PC-9 (cell line): Measurements from ENCODE around the gene OR5K3. TPM values are rescaled to one million over a fixed set of nuclear protein-coding genes. Genes with fewer than 3 reads are reported as not detected.
A peak's percentile ranks its signal among the peaks of the same experiment; 100 is the strongest.

Experiments used
- BruUV-seq: library from RNA; stranded (reverse); fragments of 400-500 nt; replicated peaks from 2 replicates; lab custom pipeline; 2021; lab: Mats Ljungman, UMichigan
- CTCF ChIA-PET: fragments of 300-600 bp; sonication (Branson Sonifier 250); formaldehyde crosslinking; loops from one replicate; lab custom pipeline; 2022; ENCODE audit warnings: antibody characterized with exemption; lab: Charles Lee
- POLR2A ChIA-PET: fragments of 300-600 bp; sonication (Branson Sonifier 250); formaldehyde crosslinking; loops from one replicate; lab custom pipeline; 2022; ENCODE audit warnings: antibody characterized with exemption; ENCODE audit not compliant: unreplicated experiment; lab: Charles Lee
- DNase-seq, 2 experiments: peaks; one replicate each; pipeline versions ENCODE4 v3.0.0 to v3.0.0-alpha.2; 2015 to 2022; ENCODE audit warnings: mixed read lengths in 1 of 2
- H2AFZ ChIP-seq: fragments of 200-600 bp; sonication (generic); 2 replicates; pipeline ENCODE4 v1.8.1; 2017; ENCODE audit warnings: antibody characterized with exemption
- H3F3A ChIP-seq: fragments of 200-600 bp; sonication (generic); 2 replicates; pipeline ENCODE4 v1.8.1; 2017; ENCODE audit warnings: antibody characterized with exemption, mild to moderate bottlenecking, low read depth; ENCODE audit not compliant: insufficient read depth
- H3K27ac ChIP-seq: fragments of 200-600 bp; sonication (generic); 2 replicates; pipeline ENCODE4 v1.6.1; 2016; ENCODE audit warnings: mixed run types
- H3K27me3 ChIP-seq: fragments of 200-600 bp; sonication (generic); 2 replicates; pipeline ENCODE4 v1.6.1; 2016; ENCODE audit warnings: low read depth, mixed run types; ENCODE audit not compliant: insufficient read depth
- H3K36me3 ChIP-seq: fragments of 200-600 bp; sonication (generic); 2 replicates; pipeline ENCODE4 v1.6.1; 2016; ENCODE audit warnings: low read depth, mixed run types
- H3K4me1 ChIP-seq: fragments of 200-600 bp; sonication (generic); replicated peaks from 2 replicates; pipeline ENCODE4 v1.6.1; 2016; ENCODE audit warnings: mixed run types; ENCODE audit not compliant: insufficient read depth
- H3K4me2 ChIP-seq: fragments of 200-600 bp; sonication (generic); 2 replicates; pipeline ENCODE4 v1.6.1; 2017; ENCODE audit warnings: mixed run types
- H3K4me3 ChIP-seq: fragments of 200-600 bp; sonication (generic); 2 replicates; pipeline ENCODE4 v1.6.1; 2016; ENCODE audit warnings: mixed run types
- H3K79me2 ChIP-seq: fragments of 200-600 bp; sonication (generic); 2 replicates; pipeline ENCODE4 v1.6.1; 2017; ENCODE audit warnings: low read depth, mixed run types
- H3K9me2 ChIP-seq: fragments of 200-600 bp; sonication (generic); 2 replicates; pipeline ENCODE4 v1.8.1; 2017; ENCODE audit warnings: mild to moderate bottlenecking; ENCODE audit not compliant: insufficient read depth
- H3K9me3 ChIP-seq: fragments of 200-600 bp; sonication (generic); 2 replicates; pipeline ENCODE4 v1.8.1; 2016; ENCODE audit warnings: low read depth; ENCODE audit not compliant: insufficient read depth
- H4K20me1 ChIP-seq: fragments of 200-600 bp; sonication (generic); 2 replicates; pipeline ENCODE4 v1.8.1; 2017; ENCODE audit not compliant: insufficient read depth
- EZH2 ChIP-seq: fragments of 200-600 bp; sonication (generic); IDR thresholded peaks from 2 replicates; pipeline ENCODE4 v1.8.0; 2017; ENCODE audit warnings: antibody characterized with exemption, low read depth
- intact Hi-C: fragments of 100-400 bp; cut with micrococcal nuclease; formaldehyde crosslinking; loops from one replicate; pipeline ENCODE4 v1.10.0; 2022; ENCODE audit not compliant: unreplicated experiment
- total RNA-seq: library from RNA; stranded (reverse); gene quantifications from 2 replicates; pipeline ENCODE4 v1.2.3, GENCODE V29; 2021
- TF ChIP-seq, protein P1 (sequence below): fragments of 200-600 bp; sonication (generic); conservative IDR thresholded peaks from 2 replicates; pipeline ENCODE4 v1.6.1; 2017; ENCODE audit warnings: mixed run types, antibody characterized with exemption, mild to moderate bottlenecking, moderate library complexity

The OR5K3 gene
- total RNA-seq, 1 experiment from 2014 or later, result not detected

DNA sequence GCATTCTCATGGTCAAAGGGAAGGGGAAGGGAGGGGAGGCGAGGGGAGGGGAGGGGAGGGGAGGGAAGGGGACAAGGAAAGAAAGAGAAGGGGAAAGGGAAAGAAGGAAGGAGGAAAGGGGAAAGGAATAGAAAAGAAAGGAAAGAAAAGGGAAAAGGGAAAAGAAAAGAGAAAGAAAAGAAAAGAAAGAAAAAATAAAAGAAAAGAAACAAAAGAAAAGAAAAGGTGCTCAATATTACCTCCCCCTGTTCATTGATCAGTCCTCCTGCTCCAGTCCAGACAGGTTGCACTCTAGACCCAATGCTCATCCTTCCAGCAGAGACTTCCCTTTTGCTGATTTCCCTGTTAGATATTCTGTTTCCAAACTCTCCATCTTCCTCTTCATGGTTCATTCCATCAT is 18.0 kb upstream of the OR5K3 start:
- ChIA-PET POLR2A (no interaction called here), CTCF (interaction anchor here (0.7 kb wide), 1 partner anchor 622 kb away, joined by 5 read pairs; no protein-coding TSS in a partner anchor)
- no peak for TF ChIP-seq EZH2
- TF ChIP-seq, protein P1, sequence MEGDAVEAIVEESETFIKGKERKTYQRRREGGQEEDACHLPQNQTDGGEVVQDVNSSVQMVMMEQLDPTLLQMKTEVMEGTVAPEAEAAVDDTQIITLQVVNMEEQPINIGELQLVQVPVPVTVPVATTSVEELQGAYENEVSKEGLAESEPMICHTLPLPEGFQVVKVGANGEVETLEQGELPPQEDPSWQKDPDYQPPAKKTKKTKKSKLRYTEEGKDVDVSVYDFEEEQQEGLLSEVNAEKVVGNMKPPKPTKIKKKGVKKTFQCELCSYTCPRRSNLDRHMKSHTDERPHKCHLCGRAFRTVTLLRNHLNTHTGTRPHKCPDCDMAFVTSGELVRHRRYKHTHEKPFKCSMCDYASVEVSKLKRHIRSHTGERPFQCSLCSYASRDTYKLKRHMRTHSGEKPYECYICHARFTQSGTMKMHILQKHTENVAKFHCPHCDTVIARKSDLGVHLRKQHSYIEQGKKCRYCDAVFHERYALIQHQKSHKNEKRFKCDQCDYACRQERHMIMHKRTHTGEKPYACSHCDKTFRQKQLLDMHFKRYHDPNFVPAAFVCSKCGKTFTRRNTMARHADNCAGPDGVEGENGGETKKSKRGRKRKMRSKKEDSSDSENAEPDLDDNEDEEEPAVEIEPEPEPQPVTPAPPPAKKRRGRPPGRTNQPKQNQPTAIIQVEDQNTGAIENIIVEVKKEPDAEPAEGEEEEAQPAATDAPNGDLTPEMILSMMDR, result no peak
- Histone ChIP-seq H3K4me1 (no peaks in the 10 kb centered on the region), H3K27me3 (no peaks in the 10 kb centered on the region), H3K79me2 (no peaks in the 10 kb centered on the region), H2AFZ (no peak overlapping the region), H4K20me1 (no peaks in the 10 kb centered on the region), H3K36me3 (no peaks in the 10 kb centered on the region), H3K9me2 (no peaks in the 10 kb centered on the region), H3K9me3 (no peaks in the 10 kb centered on the region), H3K4me2 (no peak overlapping the region), H3F3A (no peaks in the 10 kb centered on the region), H3K27ac (no peak overlapping the region), H3K4me3 (no peak overlapping the region)
- BruUV-seq, result no TSS peak
- intact Hi-C loops, result no loop called here
- DNase-seq, result no peak

DNA sequence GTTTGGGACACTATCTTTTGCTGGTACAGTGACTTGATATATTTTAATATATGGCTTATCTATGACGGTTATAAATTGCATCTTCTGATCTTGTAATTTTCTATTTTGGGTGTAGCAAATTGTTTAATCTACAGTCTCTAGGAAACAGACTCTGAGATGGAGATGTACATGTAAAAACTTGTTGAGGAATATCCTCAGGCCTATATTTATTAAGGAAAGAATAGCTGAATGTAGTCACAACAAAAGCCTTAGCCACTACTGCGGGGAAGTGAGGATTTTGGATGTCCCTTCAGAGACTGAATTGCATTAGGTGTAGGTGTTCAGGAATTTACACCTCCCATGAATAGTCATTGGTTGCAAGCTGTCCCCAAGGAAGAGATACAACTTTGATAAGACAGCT is 13.8 kb upstream of the OR5K3 start:
- no peak for DNase-seq
- no peaks in the 10 kb centered on the region for H3K9me3 ChIP-seq
- ChIA-PET CTCF (interaction anchor here (0.6 kb wide), 1 partner anchor 657 kb away, joined by 3 read pairs; no protein-coding TSS in a partner anchor), POLR2A (no interaction called here)
- no peaks in the 10 kb centered on the region for H3K27me3 ChIP-seq
- no peaks in the 10 kb centered on the region for H4K20me1 ChIP-seq
- intact Hi-C loops, result no loop called here
- no peaks in the 10 kb centered on the region for H3K9me2 ChIP-seq
- no peak overlapping the region for H3K4me2 ChIP-seq
- H3K4me3 ChIP-seq, result no peak overlapping the region
- TF ChIP-seq, protein P1, result no peak
- TF ChIP-seq EZH2, result no peak
- BruUV-seq, result no TSS peak
- H3K4me1 ChIP-seq, result no peaks in the 10 kb centered on the region
- H3K79me2 ChIP-seq, result no peaks in the 10 kb centered on the region
- no peaks in the 10 kb centered on the region for H3F3A ChIP-seq
- H3K36me3 ChIP-seq, result no peaks in the 10 kb centered on the region
- no peak overlapping the region for H2AFZ ChIP-seq
- H3K27ac ChIP-seq, result no peak overlapping the region

DNA sequence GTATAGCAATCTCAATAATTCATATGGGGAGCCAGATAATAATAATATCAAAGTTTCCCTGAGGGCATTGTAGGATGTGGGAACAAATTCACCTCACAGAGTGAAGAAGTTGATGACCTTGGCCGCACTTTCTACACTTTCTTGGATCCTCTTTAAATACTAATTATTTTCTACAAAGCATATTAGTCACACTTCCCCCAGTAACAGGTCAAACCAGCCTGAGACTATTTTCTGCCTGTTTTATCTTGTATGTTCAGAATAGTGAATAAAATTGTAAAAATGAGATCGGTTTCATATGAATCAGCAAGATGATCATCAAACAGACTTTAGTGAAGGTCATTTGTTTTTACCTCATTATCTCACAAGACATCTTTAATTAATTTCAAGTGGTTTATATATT is 2.3 kb upstream of the OR5K3 start:
- H3K9me3 ChIP-seq, result no peaks in the 10 kb centered on the region
- no peaks in the 10 kb centered on the region for H4K20me1 ChIP-seq
- H3K4me1 ChIP-seq, result peaks cover 10% of the 10 kb centered on the region; the same call in 1 of the 2 replicates
- intact Hi-C loops, result no loop called here
- H2AFZ ChIP-seq, result no peak overlapping the region
- no peaks in the 10 kb centered on the region for H3K27me3 ChIP-seq
- H3K36me3 ChIP-seq, result no peaks in the 10 kb centered on the region
- no peak overlapping the region for H3K4me3 ChIP-seq
- H3K4me2 ChIP-seq, result no peak overlapping the region
- TF ChIP-seq, protein P1, result no peak
- TF ChIP-seq EZH2, result no peak
- H3F3A ChIP-seq, result no peaks in the 10 kb centered on the region
- no peaks in the 10 kb centered on the region for H3K79me2 ChIP-seq
- ChIA-PET CTCF (no interaction called here), POLR2A (no interaction called here)
- peak in 1 of 2 experiments; percentile 43 for DNase-seq
- 0 out of 2 replicates have a peak, but pooled peaks cover 8% of the 10 kb centered on the region for H3K9me2 ChIP-seq
- H3K27ac ChIP-seq, result no peak overlapping the region
- no TSS peak for BruUV-seq
